ENCODE results near the gene LIX1L. TPM values are rescaled to one million over a fixed set of nuclear protein-coding genes. Genes with fewer than 3 reads are reported as not detected.

The LIX1L gene
- total and polyA plus RNA-seq, 2 of the 13 experiments (the other 11 are each of a cell fraction or from before 2014, with no cell fraction given): 8.1 to 24.9 TPM

- TF ChIP-seq IKZF4 (CRISPR knock-in tag; IDR thresholded peaks at IDR 0.05; ENCODE audit: borderline replicate concordance, low read depth, not compliant biosample characterization): peak; percentile 47
- TF ChIP-seq ZNF839 (CRISPR knock-in tag; IDR thresholded peaks at IDR 0.05; ENCODE audit: borderline replicate concordance): no peak
- TF ChIP-seq, protein P1, sequence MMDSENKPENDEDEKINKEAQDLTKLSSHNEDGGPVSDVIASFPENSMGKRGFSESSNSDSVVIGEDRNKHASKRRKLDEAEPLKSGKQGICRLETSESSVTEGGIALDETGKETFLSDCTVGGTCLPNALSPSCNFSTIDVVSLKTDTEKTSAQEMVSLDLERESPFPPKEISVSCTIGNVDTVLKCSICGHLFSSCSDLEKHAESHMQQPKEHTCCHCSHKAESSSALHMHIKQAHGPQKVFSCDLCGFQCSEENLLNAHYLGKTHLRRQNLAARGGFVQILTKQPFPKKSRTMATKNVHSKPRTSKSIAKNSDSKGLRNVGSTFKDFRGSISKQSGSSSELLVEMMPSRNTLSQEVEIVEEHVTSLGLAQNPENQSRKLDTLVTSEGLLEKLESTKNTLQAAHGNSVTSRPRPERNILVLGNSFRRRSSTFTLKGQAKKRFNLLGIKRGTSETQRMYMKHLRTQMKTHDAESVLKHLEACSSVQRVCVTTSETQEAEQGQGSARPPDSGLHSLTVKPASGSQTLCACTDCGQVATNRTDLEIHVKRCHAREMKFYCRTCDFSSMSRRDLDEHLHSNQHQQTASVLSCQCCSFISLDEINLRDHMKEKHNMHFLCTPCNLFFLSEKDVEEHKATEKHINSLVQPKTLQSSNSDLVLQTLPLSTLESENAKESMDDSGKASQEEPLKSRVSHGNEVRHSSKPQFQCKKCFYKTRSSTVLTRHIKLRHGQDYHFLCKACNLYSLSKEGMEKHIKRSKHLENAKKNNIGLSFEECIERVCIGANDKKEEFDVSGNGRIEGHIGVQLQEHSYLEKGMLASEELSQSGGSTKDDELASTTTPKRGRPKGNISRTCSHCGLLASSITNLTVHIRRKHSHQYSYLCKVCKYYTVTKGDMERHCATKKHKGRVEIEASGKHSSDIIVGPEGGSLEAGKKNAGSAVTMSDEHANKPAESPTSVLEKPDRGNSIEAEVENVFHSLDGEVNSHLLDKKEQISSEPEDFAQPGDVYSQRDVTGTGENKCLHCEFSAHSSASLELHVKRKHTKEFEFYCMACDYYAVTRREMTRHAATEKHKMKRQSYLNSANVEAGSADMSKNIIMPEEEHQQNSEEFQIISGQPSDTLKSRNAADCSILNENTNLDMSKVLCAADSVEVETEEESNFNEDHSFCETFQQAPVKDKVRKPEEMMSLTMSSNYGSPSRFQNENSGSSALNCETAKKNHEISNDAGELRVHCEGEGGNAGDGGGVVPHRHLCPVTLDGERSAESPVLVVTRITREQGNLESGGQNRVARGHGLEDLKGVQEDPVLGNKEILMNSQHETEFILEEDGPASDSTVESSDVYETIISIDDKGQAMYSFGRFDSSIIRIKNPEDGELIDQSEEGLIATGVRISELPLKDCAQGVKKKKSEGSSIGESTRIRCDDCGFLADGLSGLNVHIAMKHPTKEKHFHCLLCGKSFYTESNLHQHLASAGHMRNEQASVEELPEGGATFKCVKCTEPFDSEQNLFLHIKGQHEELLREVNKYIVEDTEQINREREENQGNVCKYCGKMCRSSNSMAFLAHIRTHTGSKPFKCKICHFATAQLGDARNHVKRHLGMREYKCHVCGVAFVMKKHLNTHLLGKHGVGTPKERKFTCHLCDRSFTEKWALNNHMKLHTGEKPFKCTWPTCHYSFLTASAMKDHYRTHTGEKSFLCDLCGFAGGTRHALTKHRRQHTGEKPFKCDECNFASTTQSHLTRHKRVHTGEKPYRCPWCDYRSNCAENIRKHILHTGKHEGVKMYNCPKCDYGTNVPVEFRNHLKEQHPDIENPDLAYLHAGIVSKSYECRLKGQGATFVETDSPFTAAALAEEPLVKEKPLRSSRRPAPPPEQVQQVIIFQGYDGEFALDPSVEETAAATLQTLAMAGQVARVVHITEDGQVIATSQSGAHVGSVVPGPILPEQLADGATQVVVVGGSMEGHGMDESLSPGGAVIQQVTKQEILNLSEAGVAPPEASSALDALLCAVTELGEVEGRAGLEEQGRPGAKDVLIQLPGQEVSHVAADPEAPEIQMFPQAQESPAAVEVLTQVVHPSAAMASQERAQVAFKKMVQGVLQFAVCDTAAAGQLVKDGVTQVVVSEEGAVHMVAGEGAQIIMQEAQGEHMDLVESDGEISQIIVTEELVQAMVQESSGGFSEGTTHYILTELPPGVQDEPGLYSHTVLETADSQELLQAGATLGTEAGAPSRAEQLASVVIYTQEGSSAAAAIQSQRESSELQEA (CRISPR knock-in tag; IDR thresholded peaks at IDR 0.05; ENCODE audit: not compliant biosample characterization): no peak
- no peak for TF ChIP-seq ZNF468 (CRISPR knock-in tag; IDR thresholded peaks at IDR 0.05)
- no peak for TF ChIP-seq HDAC2 (CRISPR knock-in tag; IDR thresholded peaks at IDR 0.05)
- TF ChIP-seq ZNF3 (CRISPR knock-in tag; IDR thresholded peaks at IDR 0.05): no peak
- no peak for TF ChIP-seq ZNF513 (CRISPR knock-in tag; conservative IDR thresholded peaks at IDR 0.05)
- no peak for TF ChIP-seq KDM5B (CRISPR knock-in tag; IDR thresholded peaks at IDR 0.05; ENCODE audit: borderline replicate concordance)
- TF ChIP-seq SSRP1 (CRISPR knock-in tag; IDR thresholded peaks at IDR 0.05): 0 out of 2 replicates have a peak, but pooled peaks have one; percentile 15
- TF ChIP-seq RAD21 (CRISPR knock-in tag; IDR thresholded peaks at IDR 0.05): no peak
- no peak for TF ChIP-seq CREB3 (CRISPR knock-in tag; IDR thresholded peaks at IDR 0.05)
- no peak for TF ChIP-seq ZNF703 (CRISPR knock-in tag; IDR thresholded peaks at IDR 0.05; ENCODE audit: borderline replicate concordance)
- no peak for TF ChIP-seq ZNF296 (CRISPR knock-in tag; conservative IDR thresholded peaks at IDR 0.05)
- TF ChIP-seq ZBTB21 (CRISPR knock-in tag; IDR thresholded peaks at IDR 0.05): no peak
- TF ChIP-seq, protein P2, sequence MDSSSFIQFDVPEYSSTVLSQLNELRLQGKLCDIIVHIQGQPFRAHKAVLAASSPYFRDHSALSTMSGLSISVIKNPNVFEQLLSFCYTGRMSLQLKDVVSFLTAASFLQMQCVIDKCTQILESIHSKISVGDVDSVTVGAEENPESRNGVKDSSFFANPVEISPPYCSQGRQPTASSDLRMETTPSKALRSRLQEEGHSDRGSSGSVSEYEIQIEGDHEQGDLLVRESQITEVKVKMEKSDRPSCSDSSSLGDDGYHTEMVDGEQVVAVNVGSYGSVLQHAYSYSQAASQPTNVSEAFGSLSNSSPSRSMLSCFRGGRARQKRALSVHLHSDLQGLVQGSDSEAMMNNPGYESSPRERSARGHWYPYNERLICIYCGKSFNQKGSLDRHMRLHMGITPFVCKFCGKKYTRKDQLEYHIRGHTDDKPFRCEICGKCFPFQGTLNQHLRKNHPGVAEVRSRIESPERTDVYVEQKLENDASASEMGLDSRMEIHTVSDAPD (CRISPR knock-in tag; IDR thresholded peaks at IDR 0.05): no peak
- no peak for TF ChIP-seq ZNF670 (CRISPR knock-in tag; IDR thresholded peaks at IDR 0.05; ENCODE audit: borderline replicate concordance)
These were observed 38.6 kb downstream of the LIX1L start (continued) for GRCh38 chr1:145918992-145919939.

Data from HepG2 (cell line).